Gastrocnemius medialis (tissue), 4 donors: Measurements from ENCODE around the gene DMRTC1B. TPM values are rescaled to one million over a fixed set of nuclear protein-coding genes. Genes with fewer than 3 reads are reported as not detected.
"Not testable (repeated sequence)": the region's sequence is repeated elsewhere in the genome, so short reads cannot be mapped to it uniquely, and the experiment has no call there.

ENCODE experiments used
- ATAC-seq, 2 donors: fragments of 150-250 bp; one replicate each; pipeline ENCODE4 v1.9.1; 2016
- DNase-seq, 2 donors: peaks; one replicate each; pipeline ENCODE4 v3.0.0-alpha.2; 2019
- H3K27ac ChIP-seq, 4 donors: fragments of 200-600 bp; sonication (generic); 1 replicate in 1 of 4; 2 replicates in 3 of 4; pipeline ENCODE4 v1.5.1; 2016 to 2018; ENCODE audit warnings: mild to moderate bottlenecking in 2 of 4, moderate library complexity in 1 of 4
- H3K27me3 ChIP-seq, 3 donors: fragments of 200-600 bp; sonication (generic) in 2 of 3; 1 replicate in 1 of 3; 2 replicates in 2 of 3; pipeline versions ENCODE4 v1.5.1 to v1.6.0; 2016 to 2019; ENCODE audit warnings: mild to moderate bottlenecking in 1 of 3, moderate library complexity in 1 of 3
- H3K36me3 ChIP-seq, 2 donors: fragments of 200-600 bp; sonication (generic) in 1 of 2; one replicate each; pipeline ENCODE4 v1.5.1; 2017 to 2018
- H3K4me1 ChIP-seq, 2 donors: fragments of 200-600 bp; sonication (generic) in 1 of 2; one replicate each; pipeline ENCODE4 v1.5.1; 2016 to 2017; ENCODE audit warnings: mild to moderate bottlenecking in 2 of 2
- H3K4me3 ChIP-seq, 4 donors: fragments of 200-600 bp; sonication (generic) in 3 of 4; 1 replicate in 1 of 4; 2 replicates in 3 of 4; pipeline ENCODE4 v1.5.1; 2016 to 2019; ENCODE audit warnings: mild to moderate bottlenecking in 2 of 4
- H3K9me3 ChIP-seq, 3 donors: fragments of 200-600 bp; sonication (generic) in 2 of 3; 1 replicate in 1 of 3; 2 replicates in 2 of 3; pipeline ENCODE4 v1.5.1; 2016 to 2019
- in situ Hi-C, 4 donors: fragments of 200-750 bp; cut with MboI; loops; one replicate each; pipeline versions ENCODE4 v1.15.0 to v1.8.0; 2017; ENCODE audit warnings: low sequenced_read_pairs in 4 of 4
- intact Hi-C: fragments of 100-400 bp; cut with DNase I; formaldehyde crosslinking; loops from one replicate; pipeline ENCODE4 v1.15.1; 2023; ENCODE audit warnings: low total_unique reads
- total RNA-seq, 4 donors: library from RNA; depleted of rRNA; stranded (reverse); fragments of >200 nt; gene quantifications; one replicate each; pipeline versions ENCODE4 v1.1.0 to v1.2.3, GENCODE V29; 2016

DMRTC1B gene
- total RNA-seq, 4 donors from 2014 or later: not detected

GRCh38 chrX:72783365-72783936 is 6.8 kb downstream of the DMRTC1B start:
- H3K27me3 ChIP-seq, H3K9me3 ChIP-seq, H3K27ac ChIP-seq, H3K4me3 ChIP-seq, H3K36me3 ChIP-seq, H3K4me1 ChIP-seq, in situ Hi-C loops, intact Hi-C loops, ATAC-seq, DNase-seq: not testable (repeated sequence)

GRCh38 chrX:72783964-72784363 is 7.3 kb downstream of the DMRTC1B start:
- in situ Hi-C loops, ATAC-seq, intact Hi-C loops, H3K27ac ChIP-seq, H3K9me3 ChIP-seq, H3K36me3 ChIP-seq, H3K27me3 ChIP-seq, H3K4me3 ChIP-seq, DNase-seq, H3K4me1 ChIP-seq: not testable (repeated sequence)

- H3K9me3 ChIP-seq, H3K4me1 ChIP-seq, H3K27ac ChIP-seq, H3K27me3 ChIP-seq, ATAC-seq, H3K4me3 ChIP-seq, intact Hi-C loops, in situ Hi-C loops, DNase-seq, H3K36me3 ChIP-seq: not testable (repeated sequence)
Measured at GRCh38 chrX:72788142-72788541, 11.5 kb downstream of the DMRTC1B start.

GRCh38 chrX:72790390-72790789 is 13.7 kb downstream of the DMRTC1B start:
- DNase-seq, H3K36me3 ChIP-seq, in situ Hi-C loops, H3K27me3 ChIP-seq, intact Hi-C loops, H3K4me3 ChIP-seq, H3K4me1 ChIP-seq, H3K27ac ChIP-seq, ATAC-seq, H3K9me3 ChIP-seq: not testable (repeated sequence)

GRCh38 chrX:72808110-72808509 is 31.4 kb downstream of the DMRTC1B start, which contains the start of gene FAM236D:
Gene FAM236D, minus strand, starts transcription at chrX:72808210. Its CDS starts 100 bp downstream, at chrX:72808110.
- H3K9me3 ChIP-seq, H3K4me3 ChIP-seq, ATAC-seq, DNase-seq, in situ Hi-C loops, H3K4me1 ChIP-seq, H3K27ac ChIP-seq, H3K36me3 ChIP-seq, H3K27me3 ChIP-seq, intact Hi-C loops: not testable (repeated sequence)

- H3K9me3 ChIP-seq, in situ Hi-C loops, H3K4me3 ChIP-seq, H3K27ac ChIP-seq, H3K27me3 ChIP-seq, H3K36me3 ChIP-seq, H3K4me1 ChIP-seq, ATAC-seq, intact Hi-C loops, DNase-seq: not testable (repeated sequence)
Measured at GRCh38 chrX:72830701-72831100, 54.0 kb downstream of the DMRTC1B start.

GRCh38 chrX:72837532-72837931 is 60.8 kb downstream of the DMRTC1B start:
- H3K27me3 ChIP-seq, H3K4me1 ChIP-seq, ATAC-seq, H3K27ac ChIP-seq, H3K4me3 ChIP-seq, in situ Hi-C loops, DNase-seq, intact Hi-C loops, H3K9me3 ChIP-seq, H3K36me3 ChIP-seq: not testable (repeated sequence)

- DNase-seq, H3K27ac ChIP-seq, H3K4me3 ChIP-seq, H3K27me3 ChIP-seq, H3K4me1 ChIP-seq, ATAC-seq, H3K9me3 ChIP-seq, intact Hi-C loops, in situ Hi-C loops, H3K36me3 ChIP-seq: not testable (repeated sequence)
Measured at GRCh38 chrX:72882898-72883297, 106.2 kb downstream of the DMRTC1B start.

- DNase-seq, H3K36me3 ChIP-seq, H3K4me3 ChIP-seq, H3K9me3 ChIP-seq, in situ Hi-C loops, intact Hi-C loops, H3K27ac ChIP-seq, H3K27me3 ChIP-seq, H3K4me1 ChIP-seq, ATAC-seq: not testable (repeated sequence)
Measured at GRCh38 chrX:72889740-72890139, 113.0 kb downstream of the DMRTC1B start.

Other genes starting within 250 kb of the DMRTC1B start
- 10 to 100 TPM in 3 of 4 donors, 1 to 10 TPM in 1; 9.0 to 18.1 (median 14.2) TPM for gene HDAC8, start 204.0 kb upstream of the DMRTC1B start, total RNA-seq
- 100 to 1,000 TPM in 2 of 4 donors, 10 to 100 TPM in 2; 33.5 to 176 (median 107) TPM for gene PHKA1, start 62.6 kb upstream of the DMRTC1B start, total RNA-seq
- gene FAM236B, start 5.8 kb downstream of the DMRTC1B start, total RNA-seq: not detected
- not detected for gene FAM236D, start 31.3 kb downstream of the DMRTC1B start, total RNA-seq
- gene FAM236C, start 135.7 kb downstream of the DMRTC1B start, total RNA-seq: not detected
- not detected for gene FAM236A, start 161.3 kb downstream of the DMRTC1B start, total RNA-seq
- gene DMRTC1, start 166.9 kb downstream of the DMRTC1B start, total RNA-seq: not detected
- not detected for gene PABPC1L2B, start 226.0 kb downstream of the DMRTC1B start, total RNA-seq